GM12878 (cell line): ENCODE results near the gene HERPUD1.
"Not testable (repeated sequence)": the region's sequence is repeated elsewhere in the genome, so short reads cannot be mapped to it uniquely, and the experiment has no call there.

ENCODE experiments used
- TF ChIP-seq, protein P1 (sequence below): IDR thresholded peaks from 2 replicates; pipeline ENCODE4 v1.6.1; 2012; ENCODE audit warnings: low read length, inconsistent platforms
- TF ChIP-seq, protein P2 (sequence below): fragments of 450-650 bp; IDR thresholded peaks from 2 replicates; pipeline ENCODE4 v1.6.1; 2017; ENCODE audit warnings: mild to moderate bottlenecking

DNA sequence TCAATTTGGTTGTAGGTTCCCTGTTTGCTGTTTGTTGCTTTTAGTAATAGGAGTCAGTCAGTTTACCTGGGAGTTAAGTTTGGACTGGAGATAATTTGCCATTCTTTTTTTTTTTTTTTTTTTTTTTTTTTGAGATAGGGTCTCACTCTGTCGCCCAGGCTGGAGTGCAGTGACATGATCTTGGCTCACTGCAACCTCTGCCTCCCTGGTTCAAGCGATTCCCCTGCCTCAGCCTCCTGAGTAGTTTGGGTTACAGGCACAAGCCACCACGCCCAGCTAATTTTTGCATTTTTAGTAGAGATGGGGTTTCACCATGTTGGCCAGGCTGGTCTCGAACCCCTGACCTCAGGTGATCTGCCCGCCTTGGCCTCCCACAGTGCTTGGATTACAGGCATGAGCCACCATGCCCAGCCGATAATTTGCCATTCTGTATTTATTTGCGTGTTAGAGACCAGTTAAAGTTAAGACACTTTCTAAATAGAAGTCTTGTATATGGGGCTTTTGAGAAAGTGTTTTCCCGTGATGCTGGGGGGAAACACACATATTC, 2.7 kb downstream of the HERPUD1 start:
- TF ChIP-seq, protein P1, sequence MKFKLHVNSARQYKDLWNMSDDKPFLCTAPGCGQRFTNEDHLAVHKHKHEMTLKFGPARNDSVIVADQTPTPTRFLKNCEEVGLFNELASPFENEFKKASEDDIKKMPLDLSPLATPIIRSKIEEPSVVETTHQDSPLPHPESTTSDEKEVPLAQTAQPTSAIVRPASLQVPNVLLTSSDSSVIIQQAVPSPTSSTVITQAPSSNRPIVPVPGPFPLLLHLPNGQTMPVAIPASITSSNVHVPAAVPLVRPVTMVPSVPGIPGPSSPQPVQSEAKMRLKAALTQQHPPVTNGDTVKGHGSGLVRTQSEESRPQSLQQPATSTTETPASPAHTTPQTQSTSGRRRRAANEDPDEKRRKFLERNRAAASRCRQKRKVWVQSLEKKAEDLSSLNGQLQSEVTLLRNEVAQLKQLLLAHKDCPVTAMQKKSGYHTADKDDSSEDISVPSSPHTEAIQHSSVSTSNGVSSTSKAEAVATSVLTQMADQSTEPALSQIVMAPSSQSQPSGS: not testable (repeated sequence)
- TF ChIP-seq, protein P2, sequence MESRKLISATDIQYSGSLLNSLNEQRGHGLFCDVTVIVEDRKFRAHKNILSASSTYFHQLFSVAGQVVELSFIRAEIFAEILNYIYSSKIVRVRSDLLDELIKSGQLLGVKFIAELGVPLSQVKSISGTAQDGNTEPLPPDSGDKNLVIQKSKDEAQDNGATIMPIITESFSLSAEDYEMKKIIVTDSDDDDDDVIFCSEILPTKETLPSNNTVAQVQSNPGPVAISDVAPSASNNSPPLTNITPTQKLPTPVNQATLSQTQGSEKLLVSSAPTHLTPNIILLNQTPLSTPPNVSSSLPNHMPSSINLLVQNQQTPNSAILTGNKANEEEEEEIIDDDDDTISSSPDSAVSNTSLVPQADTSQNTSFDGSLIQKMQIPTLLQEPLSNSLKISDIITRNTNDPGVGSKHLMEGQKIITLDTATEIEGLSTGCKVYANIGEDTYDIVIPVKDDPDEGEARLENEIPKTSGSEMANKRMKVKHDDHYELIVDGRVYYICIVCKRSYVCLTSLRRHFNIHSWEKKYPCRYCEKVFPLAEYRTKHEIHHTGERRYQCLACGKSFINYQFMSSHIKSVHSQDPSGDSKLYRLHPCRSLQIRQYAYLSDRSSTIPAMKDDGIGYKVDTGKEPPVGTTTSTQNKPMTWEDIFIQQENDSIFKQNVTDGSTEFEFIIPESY: not testable (repeated sequence)
